HL-60/S4 (cell line): ENCODE results near the gene SCYL1.

Experiments
- in situ Hi-C: fragments of 300-500 bp; cut with MboI; formaldehyde crosslinking; loops from 2 replicates; pipeline ENCODE4 v1.14.3; 2022; ENCODE audit warnings: low sequenced_read_pairs

Gene SCYL1

GRCh38 chr11:65524741-65525545, at the start of gene SCYL1:
SCYL1 (plus strand) TSS chr11:65525083; CDS start chr11:65525154, 71 bp downstream.
- in situ Hi-C loops = no loop called here

GRCh38 chr11:65476632-65477148, 48.2 kb upstream of the SCYL1 start:
- in situ Hi-C loops = no loop called here

- in situ Hi-C loops = no loop called here
Measured at GRCh38 chr11:65477149-65477965, 47.5 kb upstream of the SCYL1 start.

GRCh38 chr11:65478388-65479183, 46.3 kb upstream of the SCYL1 start:
- in situ Hi-C loops = no loop called here

GRCh38 chr11:65479184-65480145, 45.4 kb upstream of the SCYL1 start:
- in situ Hi-C loops = no loop called here

GRCh38 chr11:65482306-65482850, 42.5 kb upstream of the SCYL1 start:
- in situ Hi-C loops = no loop called here

- in situ Hi-C loops = no loop called here
Measured at GRCh38 chr11:65485920-65486219, 39.0 kb upstream of the SCYL1 start.

- in situ Hi-C loops = no loop called here
Measured at GRCh38 chr11:65486570-65487466, 38.1 kb upstream of the SCYL1 start.

GRCh38 chr11:65487467-65488272, 37.2 kb upstream of the SCYL1 start:
- in situ Hi-C loops = no loop called here

- in situ Hi-C loops = no loop called here
Measured at GRCh38 chr11:65488273-65489034, 36.4 kb upstream of the SCYL1 start.

- in situ Hi-C loops = no loop called here
Measured at GRCh38 chr11:65489035-65489705, 35.7 kb upstream of the SCYL1 start.

- in situ Hi-C loops = no loop called here
Measured at GRCh38 chr11:65489706-65490320, 35.1 kb upstream of the SCYL1 start.

- in situ Hi-C loops = no loop called here
Measured at GRCh38 chr11:65491163-65491465, 33.8 kb upstream of the SCYL1 start.

- in situ Hi-C loops = no loop called here
Measured at GRCh38 chr11:65491614-65492386, 33.1 kb upstream of the SCYL1 start.

- in situ Hi-C loops = no loop called here
Measured at GRCh38 chr11:65492387-65492636, 32.6 kb upstream of the SCYL1 start.
